Measurements from ENCODE around the gene CD4.

- TF ChIP-seq GATA2 (IDR thresholded peaks at IDR 0.05; ENCODE audit: low read depth, low read length) (no peak), GATA3 (IDR thresholded peaks at IDR 0.05; ENCODE audit: low read depth, low read length) (no peak)
These were observed 35.5 kb upstream of the CD4 start for GRCh38 chr12:6753772-6754356.

Measured in SH-SY5Y (cell line).